ENCODE results near the gene HSD11B1L. TPM values are rescaled to one million over a fixed set of nuclear protein-coding genes. Genes with fewer than 3 reads are reported as not detected.

HSD11B1L gene
- total and polyA plus RNA-seq, 2 donors (not counting 3 experiments of a cell fraction or from before 2014, with no cell fraction given), result 4.4 to 9.1 TPM

DNA sequence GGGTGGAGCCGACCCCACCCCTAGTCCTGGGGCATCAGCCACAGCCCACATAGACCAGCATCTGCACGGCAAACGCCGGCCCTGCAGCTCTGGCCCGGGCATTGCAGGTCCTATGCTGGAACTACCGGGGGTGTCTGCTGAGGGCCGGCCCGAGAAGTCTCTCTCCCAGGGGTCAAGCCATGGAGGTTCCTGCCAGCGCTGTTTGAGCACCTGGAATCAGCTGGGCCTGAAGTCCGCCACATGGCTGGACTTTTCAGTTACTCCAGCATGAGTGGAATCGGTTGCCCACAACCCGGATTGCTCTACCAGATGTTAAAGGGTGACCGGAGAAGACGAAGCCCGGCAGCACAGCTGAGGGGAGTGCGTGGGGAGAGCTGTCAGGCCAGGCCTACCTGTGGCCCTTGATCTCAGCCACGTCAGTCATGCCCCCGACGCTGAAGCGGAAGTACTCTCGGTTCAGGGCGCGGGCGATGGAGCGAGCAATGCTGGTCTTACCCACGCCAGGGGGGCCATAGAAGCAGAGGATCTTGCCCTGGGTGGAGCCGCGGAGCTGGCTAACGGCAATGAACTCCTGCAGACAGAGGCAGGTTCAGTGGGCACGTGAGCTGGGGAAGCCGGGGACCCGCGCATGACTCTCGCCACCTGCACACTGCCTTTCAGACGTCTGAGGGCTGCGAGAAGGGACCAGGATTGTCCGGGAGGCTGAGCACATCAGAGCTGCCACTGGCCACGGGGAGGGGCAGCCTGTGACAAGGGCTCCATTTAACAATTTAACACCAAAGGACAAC is 18.0 kb downstream of the HSD11B1L start:
- intact Hi-C loops (cut with micrococcal nuclease) (no loop called here), dilution Hi-C loops (cut with MboI; ENCODE audit: extremely low pct_ligation_motif_present, low sequenced_read_pairs) (no loop called here)
- TF ChIP-seq POLR2A (IDR thresholded peaks at IDR 0.05; ENCODE audit: low read depth, low read length) (peak; percentile 26), JUN (IDR thresholded peaks at IDR 0.05; ENCODE audit: borderline replicate concordance, insufficient read depth, insufficient read length, low read depth) (no peak)
- ChIA-PET POLR2A (interaction anchor here (0.9 kb wide), 1 partner anchor 12 kb away, joined by 5 read pairs; no protein-coding TSS in a partner anchor), CTCF (interaction anchor here (1.0 kb wide), 1 partner anchor 9 kb away, joined by 3 read pairs; the partner anchor contains the start of gene RPL36)
- Histone ChIP-seq H3K4me2 (ENCODE audit: insufficient read depth, low read length) (no peak overlapping the region), H2AFZ (ENCODE audit: low read depth, low read length) (no peak overlapping the region), H3K79me2 (ENCODE audit: control insufficient read depth, insufficient read depth, low read length) (peaks cover 15% of the 10 kb centered on the region), H3K4me1 (ENCODE audit: control insufficient read depth, extremely low read depth, insufficient read depth, low read length) (peaks cover 2% of the 10 kb centered on the region), H3K27me3 (ENCODE audit: control insufficient read depth in 2 of 2, insufficient read depth in 2 of 2, low read length in 2 of 2) (no peaks in the 10 kb centered on the region), H3K4me3 (replicated peaks in 1 of 3; ENCODE audit: insufficient read depth in 1 of 3, low read depth in 1 of 3, low read length in 3 of 3) (no peak overlapping the region), H3K9ac (replicated peaks; ENCODE audit: extremely low read depth, insufficient read depth, low read length) (no peak overlapping the region), H3K27ac (ENCODE audit: insufficient read depth, low read depth, low read length) (no peak overlapping the region), H3K36me3 (ENCODE audit: control insufficient read depth in 2 of 2, extremely low read depth in 1 of 2, insufficient read depth in 2 of 2, low read length in 2 of 2) (peaks cover 8 to 36% of the 10 kb centered on the region in 2 experiments), H3K9me1 (replicated peaks; ENCODE audit: control insufficient read depth, extremely low read depth, insufficient read depth, low read length) (no peaks in the 10 kb centered on the region), H4K20me1 (replicated peaks; ENCODE audit: control insufficient read depth, extremely low read depth, insufficient read depth, low read length) (no peaks in the 10 kb centered on the region), H3K9me3 (replicated peaks; ENCODE audit: control insufficient read depth, insufficient read depth, low read length) (no peaks in the 10 kb centered on the region)
- no TSS peak for BruUV-seq (replicated peaks)
- FAIRE-seq, result no peak
- DNase-seq (ENCODE audit: low read depth, low spot score), result no peak

DNA sequence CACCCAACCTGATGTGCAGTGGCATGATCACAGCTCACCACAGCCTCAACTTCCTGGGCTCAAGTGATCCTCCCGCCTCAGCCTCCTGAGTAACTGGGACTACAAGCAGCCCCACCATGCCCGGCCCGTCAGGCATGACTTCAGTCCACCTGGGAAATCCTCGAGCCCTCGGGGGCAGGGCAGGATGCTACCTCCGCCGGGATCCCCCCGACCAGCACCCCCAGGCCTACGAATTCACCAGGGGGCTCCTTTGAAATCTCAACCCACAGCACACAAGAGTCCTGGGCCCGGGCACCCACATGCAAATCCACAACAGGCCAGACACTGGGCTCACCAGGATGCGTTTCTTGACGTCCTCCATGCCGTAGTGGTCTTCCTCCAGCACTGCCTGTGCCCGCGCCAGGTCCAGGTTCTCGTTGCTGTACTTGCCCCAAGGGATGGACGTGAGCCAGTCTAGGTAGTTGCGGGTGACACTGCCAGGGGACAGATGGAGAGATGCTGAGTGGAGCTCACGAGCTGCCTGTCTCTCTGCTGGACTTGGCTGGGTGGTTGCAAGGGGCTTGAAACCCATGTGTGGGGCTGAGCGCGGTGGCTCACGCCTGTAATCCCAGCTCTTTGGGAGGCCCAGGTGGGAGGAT is 19.7 kb downstream of the HSD11B1L start:
- Histone ChIP-seq H3K79me2 (ENCODE audit: control insufficient read depth, insufficient read depth, low read length) (peaks cover 1% of the 10 kb centered on the region), H3K27ac (ENCODE audit: insufficient read depth, low read depth, low read length) (no peak overlapping the region), H3K4me3 (replicated peaks in 1 of 3; ENCODE audit: insufficient read depth in 1 of 3, low read depth in 1 of 3, low read length in 3 of 3) (no peak overlapping the region), H3K27me3 (ENCODE audit: control insufficient read depth in 2 of 2, insufficient read depth in 2 of 2, low read length in 2 of 2) (no peaks in the 10 kb centered on the region), H3K9ac (replicated peaks; ENCODE audit: extremely low read depth, insufficient read depth, low read length) (no peak overlapping the region), H3K4me2 (ENCODE audit: insufficient read depth, low read length) (no peak overlapping the region), H2AFZ (ENCODE audit: low read depth, low read length) (no peak overlapping the region), H3K4me1 (ENCODE audit: control insufficient read depth, extremely low read depth, insufficient read depth, low read length) (peaks cover 2% of the 10 kb centered on the region), H4K20me1 (replicated peaks; ENCODE audit: control insufficient read depth, extremely low read depth, insufficient read depth, low read length) (no peaks in the 10 kb centered on the region), H3K9me1 (replicated peaks; ENCODE audit: control insufficient read depth, extremely low read depth, insufficient read depth, low read length) (no peaks in the 10 kb centered on the region), H3K36me3 (ENCODE audit: control insufficient read depth in 2 of 2, extremely low read depth in 1 of 2, insufficient read depth in 2 of 2, low read length in 2 of 2) (peaks cover 13 to 34% of the 10 kb centered on the region in 2 experiments), H3K9me3 (replicated peaks; ENCODE audit: control insufficient read depth, insufficient read depth, low read length) (no peaks in the 10 kb centered on the region)
- POLR2A ChIA-PET, result interaction anchor here (1.0 kb wide), 1 partner anchor 10 kb away, joined by 3 read pairs; no protein-coding TSS in a partner anchor
- no peak for TF ChIP-seq POLR2AphosphoS5 (IDR thresholded peaks at IDR 0.05; ENCODE audit: insufficient read depth, low read depth, low read length)
- no peak for TF ChIP-seq POLR2A (IDR thresholded peaks at IDR 0.05; ENCODE audit: low read depth, low read length)
- no peak for TF ChIP-seq EZH2 (IDR thresholded peaks at IDR 0.05; ENCODE audit: borderline replicate concordance, low read depth, low read length, severe bottlenecking)
- no peak for TF ChIP-seq JUN (IDR thresholded peaks at IDR 0.05; ENCODE audit: borderline replicate concordance, insufficient read depth, insufficient read length, low read depth)
- TF ChIP-seq, protein P1, sequence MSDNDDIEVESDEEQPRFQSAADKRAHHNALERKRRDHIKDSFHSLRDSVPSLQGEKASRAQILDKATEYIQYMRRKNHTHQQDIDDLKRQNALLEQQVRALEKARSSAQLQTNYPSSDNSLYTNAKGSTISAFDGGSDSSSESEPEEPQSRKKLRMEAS (IDR thresholded peaks at IDR 0.05; ENCODE audit: insufficient read depth, insufficient read length), result no peak
- TF ChIP-seq MYC (IDR thresholded peaks at IDR 0.05; ENCODE audit: low read depth, low read length), result no peak
- no peak for TF ChIP-seq FOS (IDR thresholded peaks at IDR 0.05; ENCODE audit: borderline replicate concordance, insufficient read depth, low read length)
- TF ChIP-seq, protein P2, sequence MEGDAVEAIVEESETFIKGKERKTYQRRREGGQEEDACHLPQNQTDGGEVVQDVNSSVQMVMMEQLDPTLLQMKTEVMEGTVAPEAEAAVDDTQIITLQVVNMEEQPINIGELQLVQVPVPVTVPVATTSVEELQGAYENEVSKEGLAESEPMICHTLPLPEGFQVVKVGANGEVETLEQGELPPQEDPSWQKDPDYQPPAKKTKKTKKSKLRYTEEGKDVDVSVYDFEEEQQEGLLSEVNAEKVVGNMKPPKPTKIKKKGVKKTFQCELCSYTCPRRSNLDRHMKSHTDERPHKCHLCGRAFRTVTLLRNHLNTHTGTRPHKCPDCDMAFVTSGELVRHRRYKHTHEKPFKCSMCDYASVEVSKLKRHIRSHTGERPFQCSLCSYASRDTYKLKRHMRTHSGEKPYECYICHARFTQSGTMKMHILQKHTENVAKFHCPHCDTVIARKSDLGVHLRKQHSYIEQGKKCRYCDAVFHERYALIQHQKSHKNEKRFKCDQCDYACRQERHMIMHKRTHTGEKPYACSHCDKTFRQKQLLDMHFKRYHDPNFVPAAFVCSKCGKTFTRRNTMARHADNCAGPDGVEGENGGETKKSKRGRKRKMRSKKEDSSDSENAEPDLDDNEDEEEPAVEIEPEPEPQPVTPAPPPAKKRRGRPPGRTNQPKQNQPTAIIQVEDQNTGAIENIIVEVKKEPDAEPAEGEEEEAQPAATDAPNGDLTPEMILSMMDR (IDR thresholded peaks at IDR 0.05; ENCODE audit: extremely low read depth in 1 of 2, insufficient read depth in 1 of 2, low read depth in 1 of 2, low read length in 2 of 2), result no peak
- CTCF ChIA-PET, result no interaction called here
- BruUV-seq (replicated peaks), result no TSS peak
- DNase-seq (ENCODE audit: low read depth, low spot score) (no peak), FAIRE-seq (no peak)
- intact Hi-C loops (cut with micrococcal nuclease) (no loop called here), dilution Hi-C loops (cut with MboI; ENCODE audit: extremely low pct_ligation_motif_present, low sequenced_read_pairs) (no loop called here)

Data from endothelial cell of umbilical vein (primary cell).